ENCODE data around the gene CCNG2. TPM values are rescaled to one million over a fixed set of nuclear protein-coding genes. Genes with fewer than 3 reads are reported as not detected.

The CCNG2 gene
- total RNA-seq, 4 donors from 2014 or later = 39.2 to 70.8 (median 63.5) TPM

GRCh38 chr4:77174426-77174825, 17.4 kb downstream of the CCNG2 start:
- H3K4me1 ChIP-seq = peaks cover 0 to 45% (median 12%) of the 10 kb centered on the region in 3 donors
- intact Hi-C loops (cut with DNase I) = no loop called here
- H3K27ac ChIP-seq = no peak overlapping the region
- DNase-seq = no peak
- H3K9me3 ChIP-seq = no peaks in the 10 kb centered on the region
- 82 to 83% methylated on average over 3 of the region's 3 CpGs for WGBS, 2 donors
- no peak for TF ChIP-seq CTCF (IDR thresholded peaks at IDR 0.05)
- H3K36me3 ChIP-seq = peaks cover 0 to 15% (median 0%) of the 10 kb centered on the region in 3 donors
- H3K4me3 ChIP-seq = no peak overlapping the region
- no peaks in the 10 kb centered on the region for H3K27me3 ChIP-seq

- H3K4me3 ChIP-seq = no peak overlapping the region
- intact Hi-C loops (cut with DNase I) = no loop called here
- H3K27me3 ChIP-seq = no peaks in the 10 kb centered on the region
- 26 to 39% methylated on average over 3 of the region's 3 CpGs for WGBS, 2 donors
- no peaks in the 10 kb centered on the region for H3K9me3 ChIP-seq
- peaks cover 0 to 46% (median 12%) of the 10 kb centered on the region in 3 donors for H3K4me1 ChIP-seq
- H3K27ac ChIP-seq = peak overlapping the region in 2 of 4 donors; percentile 1 to 34
- DNase-seq = no peak
- TF ChIP-seq CTCF (IDR thresholded peaks at IDR 0.05) (no peak), POLR2A (IDR thresholded peaks at IDR 0.05) (no peak)
- H3K36me3 ChIP-seq = peaks cover 0 to 7% (median 0%) of the 10 kb centered on the region in 3 donors
Observed at GRCh38 chr4:77175201-77175611, 18.2 kb downstream of the CCNG2 start.

- DNase-seq = no peak
- intact Hi-C loops (cut with DNase I) = no loop called here
- Histone ChIP-seq H3K36me3 (no peaks in the 10 kb centered on the region), H3K9me3 (no peaks in the 10 kb centered on the region), H3K4me1 (peaks cover 0 to 46% (median 12%) of the 10 kb centered on the region in 3 donors), H3K27ac (peak overlapping the region; percentile 18 to 50 (median 24)), H3K27me3 (no peaks in the 10 kb centered on the region), H3K4me3 (no peak overlapping the region)
- TF ChIP-seq POLR2A (IDR thresholded peaks at IDR 0.05) = no peak
- no peak for TF ChIP-seq CTCF (IDR thresholded peaks at IDR 0.05)
- 14 to 42% methylated on average over 2 to 4 of the region's 6 CpGs for WGBS, 2 donors
Observed at GRCh38 chr4:77176640-77177039, 19.6 kb downstream of the CCNG2 start.

- intact Hi-C loops (cut with DNase I) = no loop called here
- no peaks in the 10 kb centered on the region for H3K36me3 ChIP-seq
- peak overlapping the region in 3 of 4 donors; percentile 28 to 50 (median 39) for H3K27ac ChIP-seq
- 16 to 42% methylated on average over 2 to 3 of the region's 3 CpGs for whole genome bisulfite sequencing, 2 donors
- no peaks in the 10 kb centered on the region for H3K27me3 ChIP-seq
- no peak overlapping the region for H3K4me3 ChIP-seq
- peaks cover 0 to 44% (median 12%) of the 10 kb centered on the region in 3 donors for H3K4me1 ChIP-seq
- DNase-seq = no peak
- H3K9me3 ChIP-seq = no peaks in the 10 kb centered on the region
- TF ChIP-seq CTCF (IDR thresholded peaks at IDR 0.05) (no peak), POLR2A (IDR thresholded peaks at IDR 0.05) (no peak)
Observed at GRCh38 chr4:77177199-77177598, 20.2 kb downstream of the CCNG2 start.

GRCh38 chr4:77178560-77178959, 21.6 kb downstream of the CCNG2 start:
- WGBS, 2 donors = 57% methylated on average over 2 of the region's 2 CpGs
- Histone ChIP-seq H3K36me3 (no peaks in the 10 kb centered on the region), H3K27me3 (no peaks in the 10 kb centered on the region), H3K9me3 (no peaks in the 10 kb centered on the region), H3K4me1 (peaks cover 0 to 42% (median 12%) of the 10 kb centered on the region in 3 donors), H3K4me3 (no peak overlapping the region), H3K27ac (no peak overlapping the region)
- intact Hi-C loops (cut with DNase I) = no loop called here
- TF ChIP-seq CTCF (IDR thresholded peaks at IDR 0.05) (no peak), POLR2A (IDR thresholded peaks at IDR 0.05) (no peak)
- no peak for DNase-seq

Data from esophagus squamous epithelium (tissue), 5 donors.